HepG2 (cell line): ENCODE results near the gene CAMK2A. TPM values are rescaled to one million over a fixed set of nuclear protein-coding genes. Genes with fewer than 3 reads are reported as not detected.

Source experiments
- CERS6 ChIP-seq: sonication (generic); formaldehyde crosslinking; IDR thresholded peaks from 2 replicates; pipeline ENCODE4 v1.5.0; 2020; ENCODE audit warnings: missing genetic modification reagents
- FOXK2 ChIP-seq: fragments of 450-650 bp; IDR thresholded peaks from 2 replicates; pipeline ENCODE4 v1.6.1; 2016
- NFE2L2 ChIP-seq: fragments of 150-350 bp; IDR thresholded peaks from 2 replicates; pipeline ENCODE4 v1.6.1; 2014; ENCODE audit warnings: low read length
- NFYB ChIP-seq: sonication (generic); formaldehyde crosslinking; IDR thresholded peaks from 2 replicates; pipeline ENCODE4 v1.4.0; 2020; ENCODE audit warnings: missing genetic modification reagents
- PCBP1 ChIP-seq: fragments of 200-400 bp; formaldehyde crosslinking; IDR thresholded peaks from 2 replicates; pipeline ENCODE4 v1.6.1; 2017; ENCODE audit warnings: mild to moderate bottlenecking, low read depth, low read length, borderline replicate concordance
- PHB2 ChIP-seq: fragments of 450-650 bp; IDR thresholded peaks from 2 replicates; pipeline ENCODE4 v1.6.1; 2018; ENCODE audit not compliant: partially characterized antibody
- SNAPC4 ChIP-seq: sonication (generic); formaldehyde crosslinking; IDR thresholded peaks from 2 replicates; pipeline ENCODE4 v1.4.0; 2020; ENCODE audit warnings: mild to moderate bottlenecking, missing genetic modification reagents
- SRF ChIP-seq: IDR thresholded peaks from 2 replicates; pipeline ENCODE4 v1.6.1; 2011; ENCODE audit warnings: mild to moderate bottlenecking, low read depth, low read length, moderate library complexity
- ZNF18 ChIP-seq: sonication (generic); formaldehyde crosslinking; IDR thresholded peaks from 2 replicates; pipeline ENCODE4 v1.8.0; 2022; ENCODE audit warnings: mild to moderate bottlenecking, missing genetic modification reagents; ENCODE audit not compliant: insufficient replicate concordance
- ZNF253 ChIP-seq: sonication (generic); formaldehyde crosslinking; IDR thresholded peaks from 2 replicates; pipeline ENCODE4 v1.8.0; 2022; ENCODE audit warnings: mild to moderate bottlenecking, missing genetic modification reagents, borderline replicate concordance
- ZNF639 ChIP-seq: conservative IDR thresholded peaks from 2 replicates; pipeline ENCODE4 v1.6.1; 2018; ENCODE audit warnings: missing genetic modification reagents
- ZNF646 ChIP-seq: sonication (generic); formaldehyde crosslinking; IDR thresholded peaks from 2 replicates; pipeline ENCODE4 v1.9.0; 2021; ENCODE audit warnings: mild to moderate bottlenecking, missing genetic modification reagents
- polyA plus RNA-seq, 8 experiments: library from polyadenylated mRNA; depleted of rRNA in 3 of 8; stranded (reverse) in 7 of 8; unstranded in 1 of 8; fragments of >200 nt; fragmentation: Illumina TruSeq in 4 of 8; extraction: Trizol in 4 of 8; gene quantifications; 2 replicates each; pipeline versions ENCODE4 v1.2.1 to v1.2.3, GENCODE V29; 2011 to 2016; ENCODE audit warnings: low read depth in 4 of 8, missing spikeins in 1 of 8, mixed read lengths in 1 of 8; ENCODE audit not compliant: insufficient read depth in 1 of 8
- total RNA-seq, 5 experiments: library from RNA; depleted of rRNA; stranded (reverse); fragments of >200 nt; fragmentation: Illumina TruSeq; extraction: Trizol; gene quantifications; 2 replicates each; pipeline ENCODE4 v1.2.3, GENCODE V29; 2016; ENCODE audit warnings: low read depth in 1 of 5

CAMK2A gene
- total and polyA plus RNA-seq, 2 of the 13 experiments (the other 11 are each of a cell fraction or from before 2014, with no cell fraction given), result 0.11 TPM; not detected in 1

- TF ChIP-seq SNAPC4 (CRISPR knock-in tag) (no peak), NFYB (CRISPR knock-in tag) (no peak), ZNF18 (CRISPR knock-in tag) (no peak), CERS6 (no peak), ZNF646 (no peak), FOXK2 (no peak), SRF (no peak), ZNF253 (CRISPR knock-in tag) (no peak), PCBP1 (no peak), NFE2L2 (no peak), ZNF639 (no peak), PHB2 (no peak)
These were observed 5.6 kb upstream of the CAMK2A start (continued) for GRCh38 chr5:150295172-150295634.
